HG03025 (cell line): Measurements from ENCODE around the gene TMUB1.

Experiments used
- ATAC-seq: cut with Tn5 transposase; IDR thresholded peaks from one replicate; pipeline ENCODE4 v1.9.1; 2021; ENCODE audit warnings: mild to moderate bottlenecking, moderate library complexity; ENCODE audit not compliant: unreplicated experiment, low FRiP score

TMUB1 gene

GRCh38 chr7:151071032-151071866, 12.0 kb downstream of the TMUB1 start:
- no peak for ATAC-seq

GRCh38 chr7:151070574-151070960, 12.7 kb downstream of the TMUB1 start:
- no peak for ATAC-seq

- no peak for ATAC-seq
Observed at GRCh38 chr7:151069841-151070573, 13.3 kb downstream of the TMUB1 start.

- no peak for ATAC-seq
Observed at GRCh38 chr7:151068069-151068773, 15.1 kb downstream of the TMUB1 start.

- no peak for ATAC-seq
Observed at GRCh38 chr7:151066273-151066974, 16.9 kb downstream of the TMUB1 start.

GRCh38 chr7:151065516-151065915, 17.8 kb downstream of the TMUB1 start:
- ATAC-seq: no peak

- ATAC-seq: no peak
Observed at GRCh38 chr7:151064993-151065392, 18.3 kb downstream of the TMUB1 start.

GRCh38 chr7:151064454-151064853, 18.8 kb downstream of the TMUB1 start:
- ATAC-seq: no peak

GRCh38 chr7:151063212-151063561, 20.1 kb downstream of the TMUB1 start:
- no peak for ATAC-seq

GRCh38 chr7:151062399-151063211, 20.7 kb downstream of the TMUB1 start:
- ATAC-seq: no peak

GRCh38 chr7:151062111-151062398, 21.2 kb downstream of the TMUB1 start:
- ATAC-seq: no peak

GRCh38 chr7:151061213-151062110, 21.8 kb downstream of the TMUB1 start:
- ATAC-seq: no peak

- no peak for ATAC-seq
Observed at GRCh38 chr7:151060416-151061212, 22.7 kb downstream of the TMUB1 start.

- no peak for ATAC-seq
Observed at GRCh38 chr7:151060113-151060415, 23.2 kb downstream of the TMUB1 start.

GRCh38 chr7:151059367-151060112, 23.8 kb downstream of the TMUB1 start, which contains the start of gene SLC4A2:
Gene SLC4A2 (plus strand): TSS chr7:151059589. CDS start chr7:151061988, 2,399 bp downstream.
- no peak for ATAC-seq

GRCh38 chr7:151058781-151059366, 24.4 kb downstream of the TMUB1 start:
- ATAC-seq: no peak
